Panc1 (cell line): Measurements from ENCODE around the gene STRAP. TPM values are rescaled to one million over a fixed set of nuclear protein-coding genes. Genes with fewer than 3 reads are reported as not detected.

Source experiments
- ATAC-seq: fragments of 200-7000 bp; cut with Tn5 transposase; 2 replicates; pipeline ENCODE4 v1.9.1; 2020; ENCODE audit warnings: mild to moderate bottlenecking, moderate library complexity
- BruUV-seq: library from RNA; stranded (reverse); fragments of 400-500 nt; replicated peaks from 2 replicates; lab custom pipeline; 2021; lab: Mats Ljungman, UMichigan
- CTCF ChIA-PET: fragments of 300-600 bp; sonication (Branson Sonifier 250); formaldehyde crosslinking; loops from one replicate; lab custom pipeline; 2022; ENCODE audit warnings: antibody characterized with exemption; lab: Charles Lee
- POLR2A ChIA-PET: fragments of 300-600 bp; sonication (Branson Sonifier 250); formaldehyde crosslinking; loops from one replicate; lab custom pipeline; 2022; ENCODE audit warnings: antibody characterized with exemption; lab: Charles Lee
- DNase-seq: peaks from one replicate; pipeline ENCODE4 v3.0.0-alpha.2; 2010; ENCODE audit warnings: low read depth, low spot score
- H3K27ac ChIP-seq: 2 replicates; pipeline ENCODE4 v1.5.1; 2011; ENCODE audit warnings: mild to moderate bottlenecking, low read length, inconsistent platforms
- H3K27me3 ChIP-seq: fragments of 200-500 bp; sonication (Bioruptor generic); 2 replicates; pipeline ENCODE4 v1.6.0; 2014; ENCODE audit warnings: low read length, inconsistent platforms; ENCODE audit not compliant: control insufficient read depth, insufficient read depth
- H3K36me3 ChIP-seq: fragments of 200-500 bp; sonication (Bioruptor generic); 2 replicates; pipeline ENCODE4 v1.5.1; 2014; ENCODE audit warnings: inconsistent platforms, mild to moderate bottlenecking, low read length, moderate library complexity; ENCODE audit not compliant: control insufficient read depth, insufficient read depth
- H3K4me1 ChIP-seq: 2 replicates; pipeline ENCODE4 v1.5.1; 2011; ENCODE audit warnings: inconsistent platforms, mild to moderate bottlenecking, low read length, moderate library complexity; ENCODE audit not compliant: control insufficient read depth, insufficient read depth
- H3K4me3 ChIP-seq, 2 experiments: 2 replicates each; pipeline ENCODE4 v1.5.1; 2011 to 2012; ENCODE audit warnings: low read depth in 2 of 2, low read length in 2 of 2, mild to moderate bottlenecking in 2 of 2, inconsistent platforms in 1 of 2, moderate library complexity in 1 of 2
- H3K9me3 ChIP-seq: fragments of 200-500 bp; sonication (Bioruptor generic); 2 replicates; pipeline ENCODE4 v1.5.1; 2014; ENCODE audit warnings: low read depth, mild to moderate bottlenecking, inconsistent platforms, low read length, moderate library complexity; ENCODE audit not compliant: control insufficient read depth, insufficient read depth
- CTCF ChIP-seq: fragments of 450-650 bp; IDR thresholded peaks from 2 replicates; pipeline ENCODE4 v1.5.1; 2017; ENCODE audit warnings: mild to moderate bottlenecking
- POLR2AphosphoS5 ChIP-seq: IDR thresholded peaks from 2 replicates; pipeline ENCODE4 v1.6.1; 2012; ENCODE audit warnings: mild to moderate bottlenecking, low read depth, low read length, moderate library complexity
- REST ChIP-seq, 2 experiments: IDR thresholded peaks; 2 replicates each; pipeline ENCODE4 v1.6.1; 2011 to 2012; ENCODE audit warnings: low read depth in 2 of 2, control low read depth in 1 of 2, low read length in 1 of 2, mild to moderate bottlenecking in 1 of 2, moderate library complexity in 1 of 2; ENCODE audit not compliant: insufficient read depth in 1 of 2
- SIN3A ChIP-seq: IDR thresholded peaks from 2 replicates; pipeline ENCODE4 v1.6.1; 2012; ENCODE audit warnings: low read depth, mild to moderate bottlenecking, low read length, moderate library complexity, borderline replicate concordance; ENCODE audit not compliant: insufficient read depth
- TCF7L2 ChIP-seq: IDR thresholded peaks from 2 replicates; pipeline ENCODE4 v1.6.1; 2011; ENCODE audit warnings: mild to moderate bottlenecking, low read depth, low read length, inconsistent platforms
- in situ Hi-C: cut with HindIII; loops from 2 replicates; pipeline ENCODE4 v1.10.0; 2016; ENCODE audit warnings: low sequenced_read_pairs, low pct_unique_long_range_greater_than_20kb
- intact Hi-C: fragments of 100-400 bp; cut with micrococcal nuclease; formaldehyde crosslinking; loops from one replicate; pipeline ENCODE4 v1.10.0; 2022; ENCODE audit not compliant: unreplicated experiment
- total RNA-seq: library from RNA; stranded (reverse); gene quantifications from one replicate; pipeline ENCODE4 v1.2.1, GENCODE V29; 2021; ENCODE audit not compliant: unreplicated experiment

STRAP gene
- total RNA-seq, 1 experiment from 2014 or later = 99.4 TPM

GRCh38 chr12:15846887-15847286 is 35.3 kb upstream of the STRAP start:
- intact Hi-C loops = no loop called here
- BruUV-seq = no TSS peak

GRCh38 chr12:15848606-15849005 is 33.6 kb upstream of the STRAP start:
- Histone ChIP-seq H3K36me3 (no peaks in the 10 kb centered on the region), H3K4me1 (no peaks in the 10 kb centered on the region), H3K4me3 (no peak overlapping the region), H3K27me3 (no peaks in the 10 kb centered on the region), H3K9me3 (no peaks in the 10 kb centered on the region), H3K27ac (no peak overlapping the region)
- no peak for TF ChIP-seq POLR2AphosphoS5
- TF ChIP-seq CTCF = no peak
- TF ChIP-seq REST (IDR thresholded peaks at IDR 0.05; ENCODE audit: insufficient read depth in 1 of 2, low read depth in 2 of 2, low read length in 1 of 2) = no peak
- no peak for TF ChIP-seq SIN3A
- no peak for TF ChIP-seq TCF7L2
- ATAC-seq = no peak
- no TSS peak for BruUV-seq
- in situ Hi-C loops = no loop called here
- no peak for DNase-seq
- POLR2A ChIA-PET = no interaction called here
- intact Hi-C loops = no loop called here
- CTCF ChIA-PET = no interaction called here

More at GRCh38 chr12:15846887-15847286, 35.3 kb upstream of the STRAP start:
- Histone ChIP-seq H3K27ac (no peak overlapping the region), H3K36me3 (no peaks in the 10 kb centered on the region), H3K4me1 (no peaks in the 10 kb centered on the region), H3K27me3 (no peaks in the 10 kb centered on the region), H3K4me3 (no peak overlapping the region), H3K9me3 (no peaks in the 10 kb centered on the region)
- ATAC-seq (no peak), DNase-seq (no peak)
- POLR2A ChIA-PET = no interaction called here
- in situ Hi-C loops = no loop called here
- CTCF ChIA-PET = no interaction called here
- TF ChIP-seq TCF7L2 (no peak), REST (IDR thresholded peaks at IDR 0.05; ENCODE audit: insufficient read depth in 1 of 2, low read depth in 2 of 2, low read length in 1 of 2) (no peak)
